B cell (primary cell): ENCODE data around the gene MAGEL2. TPM values are rescaled to one million over a fixed set of nuclear protein-coding genes. Genes with fewer than 3 reads are reported as not detected.

Source experiments
- ATAC-seq: fragments of 200-7000 bp; cut with Tn5 transposase; one replicate; pipeline ENCODE4 v1.10.0; 2021; ENCODE audit warnings: low read depth, mild to moderate bottlenecking, moderate number of reproducible peaks, moderate library complexity
- CTCF ChIA-PET: fragments of 350-600 bp; sonication (Branson Sonifier 250); formaldehyde crosslinking; loops from one replicate; lab custom pipeline; 2021; ENCODE audit warnings: antibody characterized with exemption, inconsistent platforms; lab: Charles Lee
- POLR2A ChIA-PET: fragments of 350-600 bp; sonication (Branson Sonifier 250); formaldehyde crosslinking; loops from one replicate; lab custom pipeline; 2021; ENCODE audit warnings: antibody characterized with exemption; lab: Charles Lee
- DNase-seq: peaks from one replicate; pipeline ENCODE4 v3.0.0; 2013
- H2AFZ ChIP-seq: 2 replicates; pipeline ENCODE4 v1.6.1; 2012; ENCODE audit warnings: mild to moderate bottlenecking, low read depth, low read length; ENCODE audit not compliant: insufficient read depth, poor library complexity, severe bottlenecking
- H3K27ac ChIP-seq, 2 donors: 1 replicate in 1 of 2; 2 replicates in 1 of 2; pipeline ENCODE4 v1.5.1; 2012 to 2013; ENCODE audit warnings: low read length in 2 of 2, mild to moderate bottlenecking in 2 of 2, moderate library complexity in 1 of 2
- H3K27me3 ChIP-seq, 4 experiments: fragments of 200-600 bp in 1 of 4; sonication (generic) in 1 of 4; replicated peaks in 1 of 4; 1 replicate in 2 of 4; 2 replicates in 2 of 4; pipeline versions ENCODE4 v1.6.1 to v1.7.0; 2013 to 2016; ENCODE audit warnings: low read length in 3 of 4, mild to moderate bottlenecking in 2 of 4, mixed read lengths in 1 of 4, moderate library complexity in 1 of 4; ENCODE audit not compliant: insufficient read depth in 4 of 4, control insufficient read depth in 3 of 4; ENCODE audit errors: control extremely low read depth in 1 of 4
- H3K36me3 ChIP-seq, 2 experiments: replicated peaks in 1 of 2; 1 replicate in 1 of 2; 2 replicates in 1 of 2; pipeline versions ENCODE4 v1.6.1 to v1.7.1; 2013; ENCODE audit warnings: low read length in 1 of 2; ENCODE audit not compliant: insufficient read depth in 2 of 2, control insufficient read depth in 1 of 2; ENCODE audit errors: control extremely low read depth in 1 of 2, extremely low read depth in 1 of 2
- H3K4me1 ChIP-seq, 2 donors: fragments of 200-600 bp in 1 of 2; sonication (generic) in 1 of 2; 1 replicate in 1 of 2; 2 replicates in 1 of 2; pipeline versions ENCODE4 v1.5.1 to v1.6.1; 2013 to 2017; ENCODE audit warnings: low read length in 2 of 2; ENCODE audit not compliant: control insufficient read depth in 2 of 2, insufficient read depth in 2 of 2
- H3K4me2 ChIP-seq: replicated peaks from 2 replicates; pipeline ENCODE3; 2012; ENCODE audit warnings: mild to moderate bottlenecking, low read depth, low read length; ENCODE audit not compliant: poor library complexity, severe bottlenecking
- H3K4me3 ChIP-seq, 5 experiments: fragments of 200-600 bp in 1 of 5; sonication (generic) in 1 of 5; 1 replicate in 3 of 5; 2 replicates in 2 of 5; pipeline versions ENCODE4 v1.5.1 to v1.7.0; 2011 to 2016; ENCODE audit warnings: low read length in 4 of 5, mild to moderate bottlenecking in 4 of 5, low read depth in 2 of 5, control low read depth in 1 of 5, moderate library complexity in 1 of 5; ENCODE audit not compliant: insufficient read depth in 1 of 5; ENCODE audit errors: control extremely low read depth in 1 of 5, extremely low read depth in 1 of 5
- H3K79me2 ChIP-seq: fragments of 200-600 bp; sonication (generic); one replicate; pipeline ENCODE4 v1.6.0; 2016; ENCODE audit warnings: low read length; ENCODE audit not compliant: control insufficient read depth, insufficient read depth
- H3K9ac ChIP-seq: fragments of 200-600 bp; sonication (generic); 2 replicates; pipeline ENCODE4 v1.6.1; 2017; ENCODE audit warnings: mild to moderate bottlenecking, low read length, moderate library complexity
- H3K9me3 ChIP-seq, 3 donors: one replicate each; pipeline versions ENCODE4 v1.6.1 to v1.7.1; 2013; ENCODE audit warnings: low read length in 2 of 3; ENCODE audit not compliant: control insufficient read depth in 2 of 3, insufficient read depth in 1 of 3; ENCODE audit errors: control extremely low read depth in 1 of 3
- H4K20me1 ChIP-seq: 2 replicates; pipeline ENCODE4 v1.6.0; 2012; ENCODE audit warnings: mild to moderate bottlenecking, low read length; ENCODE audit not compliant: insufficient read depth, control insufficient read depth, poor library complexity, severe bottlenecking
- H3K27ac Mint-ChIP-seq: one replicate; pipeline ENCODE4 v1.8.0; 2021; ENCODE audit warnings: mixed read lengths
- H3K27me3 Mint-ChIP-seq: one replicate; pipeline ENCODE4 v1.8.0; 2021; ENCODE audit warnings: mixed read lengths
- H3K4me1 Mint-ChIP-seq: one replicate; pipeline ENCODE4 v1.8.0; 2021; ENCODE audit warnings: mixed read lengths
- H3K4me3 Mint-ChIP-seq: one replicate; pipeline ENCODE4 v1.8.0; 2021; ENCODE audit warnings: mixed read lengths
- H3K9me3 Mint-ChIP-seq: one replicate; pipeline ENCODE4 v1.8.0; 2022; ENCODE audit warnings: mixed read lengths; ENCODE audit not compliant: insufficient read depth
- CTCF ChIP-seq: fragments of 200-600 bp; IDR thresholded peaks from one replicate; pipeline ENCODE4 v1.8.0; 2022; ENCODE audit warnings: antibody characterized with exemption, mild to moderate bottlenecking
- EZH2 ChIP-seq: IDR thresholded peaks from 2 replicates; pipeline ENCODE4 v1.6.1; 2012; ENCODE audit warnings: borderline replicate concordance, low read depth, mild to moderate bottlenecking, moderate library complexity, low read length; ENCODE audit not compliant: insufficient read depth, poor library complexity, severe bottlenecking
- WGBS: methylation state at CpG from one replicate; pipeline ENCODE4 v1.1.5; 2013; ENCODE audit warnings: missing lambda C conversion rate; ENCODE audit not compliant: insufficient coverage; 5-methylcytosine and 5-hydroxymethylcytosine counted together
- intact Hi-C: fragments of 100-400 bp; cut with micrococcal nuclease; formaldehyde crosslinking; loops from one replicate; pipeline ENCODE4 v1.10.0; 2022
- polyA plus RNA-seq: library from polyadenylated mRNA; depleted of rRNA; stranded (reverse); fragments of >200 nt; gene quantifications from 2 replicates; pipeline ENCODE4 v1.2.3, GENCODE V29; 2012
- total RNA-seq, 2 donors: library from RNA; stranded (reverse); fragments of 120-200 nt in 1 of 2; gene quantifications; 1 replicate in 1 of 2; 2 replicates in 1 of 2; pipeline versions ENCODE4 v1.2.3 to v1.2.4, GENCODE V29; 2013 to 2022

The MAGEL2 gene
- total and polyA plus RNA-seq, 2 donors (not counting 1 experiment from before 2014, with no cell fraction given): not detected

DNA sequence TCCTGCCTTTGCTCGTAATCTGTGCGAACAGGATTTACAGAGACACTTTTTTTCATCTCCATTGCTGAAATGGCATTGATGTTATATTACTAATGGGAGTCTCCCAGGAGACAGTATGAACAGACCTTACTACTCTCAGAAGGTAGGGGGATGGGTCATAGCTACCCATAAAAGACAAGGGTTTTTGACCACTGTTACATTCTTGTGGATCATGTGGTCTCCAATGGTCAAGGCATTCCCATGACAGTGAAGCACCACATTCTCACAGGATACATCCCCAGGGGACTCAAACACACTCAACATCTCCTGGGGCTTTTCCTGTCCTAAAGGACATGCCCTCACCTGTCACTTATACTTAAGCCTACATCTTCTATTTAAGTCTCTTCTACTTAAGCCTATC is 41.4 kb downstream of the MAGEL2 start:
- no peak for ATAC-seq
- Histone ChIP-seq H3K36me3 (no peaks in the 10 kb centered on the region), H3K9me3 (peaks cover 0 to 7% (median 0%) of the 10 kb centered on the region in 3 donors), H3K4me1 (no peaks in the 10 kb centered on the region), H3K27me3 (no peaks in the 10 kb centered on the region), H3K4me3 (no peak overlapping the region), H3K79me2 (no peaks in the 10 kb centered on the region), H4K20me1 (no peaks in the 10 kb centered on the region), H3K9ac (no peak overlapping the region), H2AFZ (no peak overlapping the region), H3K4me2 (no peak overlapping the region), H3K27ac (no peak overlapping the region)
- CTCF ChIA-PET: no interaction called here
- H3K27me3 Mint-ChIP-seq: no peaks in the 10 kb centered on the region
- no CpG with 5 or more reads among the region's 2 CpGs for WGBS
- TF ChIP-seq CTCF (no peak), EZH2 (no peak)
- no peaks in the 10 kb centered on the region for H3K9me3 Mint-ChIP-seq
- POLR2A ChIA-PET: no interaction called here
- H3K4me1 Mint-ChIP-seq: no peaks in the 10 kb centered on the region
- no peak overlapping the region for H3K27ac Mint-ChIP-seq
- H3K4me3 Mint-ChIP-seq: no peak overlapping the region
- no peak for DNase-seq
- intact Hi-C loops: no loop called here

DNA sequence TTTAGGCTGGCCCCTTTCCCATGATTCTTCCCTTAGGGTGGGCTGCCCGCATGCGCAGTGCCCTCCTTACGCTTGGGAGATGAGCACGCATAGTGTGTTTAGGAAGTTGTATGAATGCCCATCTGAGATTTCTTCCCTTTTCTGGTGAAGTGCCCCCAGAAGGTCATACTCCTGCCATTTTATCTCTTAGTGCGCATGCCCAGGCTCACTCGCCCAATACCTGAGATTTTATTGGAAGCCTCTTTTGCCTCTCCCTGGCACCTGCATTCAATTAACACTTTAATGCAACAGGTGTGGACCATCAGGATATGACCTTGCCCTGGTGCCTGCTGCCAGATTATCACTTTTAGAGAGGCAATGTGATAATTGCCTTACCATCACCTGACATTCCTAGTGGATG is 45.5 kb downstream of the MAGEL2 start:
- CTCF ChIA-PET: no interaction called here

More for the DNA sequence above, 45.5 kb downstream of the MAGEL2 start:
- no peak overlapping the region for H3K4me2 ChIP-seq
- intact Hi-C loops: no loop called here
- TF ChIP-seq EZH2 (no peak), CTCF (no peak)
- no peaks in the 10 kb centered on the region for H3K9me3 Mint-ChIP-seq
- H3K9ac ChIP-seq: no peak overlapping the region
- H3K27ac ChIP-seq: no peak overlapping the region
- H2AFZ ChIP-seq: no peak overlapping the region
- 98% methylated on average over 4 of the region's 6 CpGs for WGBS
- H3K27me3 ChIP-seq: no peaks in the 10 kb centered on the region
- no peaks in the 10 kb centered on the region for H3K4me1 Mint-ChIP-seq
- POLR2A ChIA-PET: no interaction called here
- H3K4me3 ChIP-seq: no peak overlapping the region
- ATAC-seq (no peak), DNase-seq (no peak)
- H3K4me1 ChIP-seq: no peaks in the 10 kb centered on the region
- H4K20me1 ChIP-seq: no peaks in the 10 kb centered on the region
- H3K4me3 Mint-ChIP-seq: no peak overlapping the region
- no peaks in the 10 kb centered on the region for H3K79me2 ChIP-seq
- H3K27me3 Mint-ChIP-seq: no peaks in the 10 kb centered on the region
- H3K9me3 ChIP-seq: peaks cover 0 to 4% (median 0%) of the 10 kb centered on the region in 3 donors
- no peak overlapping the region for H3K27ac Mint-ChIP-seq
- no peaks in the 10 kb centered on the region for H3K36me3 ChIP-seq
